Endothelial cell of umbilical vein (primary cell): ENCODE measurements around the gene CYSLTR2. TPM values are rescaled to one million over a fixed set of nuclear protein-coding genes. Genes with fewer than 3 reads are reported as not detected.

ENCODE experiments used
- BruUV-seq: library from RNA; stranded (reverse); fragments of 400-500 nt; replicated peaks from 2 replicates; lab custom pipeline; 2021; lab: Mats Ljungman, UMichigan
- CTCF ChIA-PET: fragments of 300-600, 350-600 bp; sonication (Branson Sonifier 250); formaldehyde crosslinking; loops from one replicate; lab custom pipeline; 2021; ENCODE audit warnings: antibody characterized with exemption, inconsistent platforms; lab: Charles Lee
- POLR2A ChIA-PET: fragments of 300-600, 350-600 bp; sonication (Branson Sonifier 250); formaldehyde crosslinking; loops from one replicate; lab custom pipeline; 2021; ENCODE audit warnings: antibody characterized with exemption, inconsistent platforms; lab: Charles Lee
- DNase-seq: peaks from one replicate; pipeline ENCODE4 v3.0.0-alpha.2; 2011; ENCODE audit warnings: low read depth, low spot score
- FAIRE-seq: peaks from 2 replicates; lab custom pipeline; 2011; peaks lifted over from hg19 to GRCh38; lab: Jason Lieb, UNC
- H2AFZ ChIP-seq: 2 replicates; pipeline ENCODE4 v1.6.0; 2012; ENCODE audit warnings: low read depth, low read length, control low read depth, inconsistent platforms
- H3K27ac ChIP-seq: 2 replicates; pipeline ENCODE4 v1.5.1; 2011; ENCODE audit warnings: low read depth, mild to moderate bottlenecking, control low read depth, low read length, moderate library complexity; ENCODE audit not compliant: insufficient read depth
- H3K27me3 ChIP-seq, 2 experiments: 2 replicates each; pipeline versions ENCODE4 v1.6.0 to v1.6.1; 2011; ENCODE audit warnings: low read length in 2 of 2, mixed read lengths in 1 of 2; ENCODE audit not compliant: control insufficient read depth in 2 of 2, insufficient read depth in 2 of 2
- H3K36me3 ChIP-seq, 2 experiments: 2 replicates in 1 of 2; 3 replicates in 1 of 2; pipeline ENCODE4 v1.5.1; 2011; ENCODE audit warnings: low read length in 2 of 2, mild to moderate bottlenecking in 1 of 2, moderate library complexity in 1 of 2; ENCODE audit not compliant: control insufficient read depth in 2 of 2, insufficient read depth in 2 of 2; ENCODE audit errors: extremely low read depth in 1 of 2
- H3K4me1 ChIP-seq: 3 replicates; pipeline ENCODE4 v1.5.1; 2011; ENCODE audit warnings: mild to moderate bottlenecking, low read length; ENCODE audit not compliant: control insufficient read depth, insufficient read depth; ENCODE audit errors: extremely low read depth
- H3K4me2 ChIP-seq: 2 replicates; pipeline ENCODE4 v1.6.1; 2011; ENCODE audit warnings: low read length, control low read depth, mixed read lengths; ENCODE audit not compliant: insufficient read depth
- H3K4me3 ChIP-seq, 3 experiments: fragments of 200-600 bp in 1 of 3; sonication (generic), shearing (Covaris generic) in 1 of 3; replicated peaks in 1 of 3; 2 replicates each; pipeline ENCODE4 v1.5.1; 2011 to 2016; ENCODE audit warnings: control low read depth in 3 of 3, low read length in 3 of 3, mild to moderate bottlenecking in 2 of 3, inconsistent platforms in 1 of 3, low read depth in 1 of 3, moderate library complexity in 1 of 3; ENCODE audit not compliant: insufficient read depth in 1 of 3
- H3K79me2 ChIP-seq: 2 replicates; pipeline ENCODE4 v1.6.0; 2012; ENCODE audit warnings: low read length, inconsistent platforms; ENCODE audit not compliant: control insufficient read depth, insufficient read depth
- H3K9ac ChIP-seq: replicated peaks from 2 replicates; pipeline ENCODE3; 2011; ENCODE audit warnings: low read length, control low read depth; ENCODE audit not compliant: insufficient read depth; ENCODE audit errors: extremely low read depth
- H3K9me1 ChIP-seq: replicated peaks from 3 replicates; pipeline ENCODE4 v1.6.0; 2011; ENCODE audit warnings: mild to moderate bottlenecking, low read length; ENCODE audit not compliant: control insufficient read depth, insufficient read depth; ENCODE audit errors: extremely low read depth
- H3K9me3 ChIP-seq: replicated peaks from 2 replicates; pipeline ENCODE4 v1.5.1; 2012; ENCODE audit warnings: low read length, inconsistent platforms; ENCODE audit not compliant: control insufficient read depth, insufficient read depth
- H4K20me1 ChIP-seq: replicated peaks from 2 replicates; pipeline ENCODE3; 2011; ENCODE audit warnings: mild to moderate bottlenecking, low read length; ENCODE audit not compliant: control insufficient read depth, insufficient read depth; ENCODE audit errors: extremely low read depth
- CTCF ChIP-seq, 2 donors: IDR thresholded peaks; 1 replicate in 1 of 2; 2 replicates in 1 of 2; pipeline ENCODE4 v1.5.1; 2011; ENCODE audit warnings: low read length in 2 of 2, mild to moderate bottlenecking in 2 of 2, moderate library complexity in 2 of 2, control low read depth in 1 of 2, inconsistent platforms in 1 of 2, low read depth in 1 of 2; ENCODE audit not compliant: insufficient read depth in 1 of 2; ENCODE audit errors: extremely low read depth in 1 of 2
- EZH2 ChIP-seq: IDR thresholded peaks from 2 replicates; pipeline ENCODE4 v1.6.1; 2012; ENCODE audit warnings: borderline replicate concordance, low read depth, mild to moderate bottlenecking, moderate library complexity, low read length, inconsistent platforms; ENCODE audit not compliant: severe bottlenecking
- FOS ChIP-seq: IDR thresholded peaks from 2 replicates; pipeline ENCODE4 v1.6.1; 2011; ENCODE audit warnings: mild to moderate bottlenecking, low read length, moderate library complexity, borderline replicate concordance; ENCODE audit not compliant: insufficient read depth
- GATA2 ChIP-seq: IDR thresholded peaks from 2 replicates; pipeline ENCODE4 v1.7.0; 2011; ENCODE audit warnings: low read depth, mild to moderate bottlenecking, moderate library complexity, mixed read lengths, low read length; ENCODE audit not compliant: insufficient read length, insufficient read depth
- JUN ChIP-seq: IDR thresholded peaks from 2 replicates; pipeline ENCODE4 v1.6.1; 2011; ENCODE audit warnings: borderline replicate concordance, low read depth; ENCODE audit not compliant: insufficient read length, insufficient read depth
- MAX ChIP-seq: IDR thresholded peaks from 2 replicates; pipeline ENCODE4 v1.6.1; 2011; ENCODE audit not compliant: insufficient read depth, insufficient read length
- MYC ChIP-seq: IDR thresholded peaks from one replicate; pipeline ENCODE4 v1.6.1; 2011; ENCODE audit warnings: mild to moderate bottlenecking, low read depth, low read length
- POLR2A ChIP-seq: IDR thresholded peaks from 2 replicates; pipeline ENCODE4 v1.6.1; 2012; ENCODE audit warnings: low read depth, mild to moderate bottlenecking, control low read depth, low read length
- POLR2AphosphoS5 ChIP-seq: IDR thresholded peaks from 2 replicates; pipeline ENCODE4 v1.6.1; 2012; ENCODE audit warnings: low read depth, mild to moderate bottlenecking, control low read depth, low read length, moderate library complexity; ENCODE audit not compliant: insufficient read depth
- dilution Hi-C: fragments of 300-500 bp; cut with MboI; formaldehyde crosslinking; loops from one replicate; pipeline ENCODE4 v1.15.0; 2019; ENCODE audit warnings: low sequenced_read_pairs; ENCODE audit not compliant: extremely low pct_ligation_motif_present
- intact Hi-C: fragments of 100-400 bp; cut with micrococcal nuclease; formaldehyde crosslinking; loops from one replicate; pipeline ENCODE4 v1.10.0; 2022
- polyA plus RNA-seq, 4 experiments: library from polyadenylated mRNA; depleted of rRNA in 3 of 4; stranded (reverse) in 3 of 4; unstranded in 1 of 4; fragments of >200 nt; gene quantifications; 2 replicates each; pipeline versions ENCODE4 v1.2.1 to v1.2.3, GENCODE V29; 2011 to 2012; ENCODE audit warnings: missing spikeins in 1 of 4
- total RNA-seq: library from RNA; stranded (reverse); gene quantifications from 2 replicates; pipeline ENCODE4 v1.2.3, GENCODE V29; 2021

The CYSLTR2 gene
- total and polyA plus RNA-seq, 2 donors (not counting 3 experiments of a cell fraction or from before 2014, with no cell fraction given): 0.10 to 0.31 TPM

GRCh38 chr13:48637601-48638000, 16.1 kb upstream of the CYSLTR2 start:
- intact Hi-C loops: no loop called here
- H3K4me2 ChIP-seq: no peak overlapping the region
- H3K27ac ChIP-seq: no peak overlapping the region
- H3K79me2 ChIP-seq: no peaks in the 10 kb centered on the region
- H3K9me1 ChIP-seq: no peaks in the 10 kb centered on the region
- peaks cover 0 to 6% of the 10 kb centered on the region in 2 experiments for H3K27me3 ChIP-seq
- no peaks in the 10 kb centered on the region for H3K9me3 ChIP-seq
- ChIA-PET POLR2A (no interaction called here), CTCF (no interaction called here)
- dilution Hi-C loops: no loop called here
- H3K9ac ChIP-seq: no peak overlapping the region
- BruUV-seq: no TSS peak
- H3K36me3 ChIP-seq: no peaks in the 10 kb centered on the region
- no peak overlapping the region for H2AFZ ChIP-seq
- no peaks in the 10 kb centered on the region for H3K4me1 ChIP-seq
- DNase-seq (no peak), FAIRE-seq (no peak)
- no peak overlapping the region for H3K4me3 ChIP-seq
- TF ChIP-seq POLR2AphosphoS5: no peak
- TF ChIP-seq EZH2: no peak
- TF ChIP-seq JUN: no peak
- no peak for TF ChIP-seq CTCF (IDR thresholded peaks at IDR 0.05; ENCODE audit: extremely low read depth in 1 of 2, insufficient read depth in 1 of 2, low read depth in 1 of 2, low read length in 2 of 2)
- no peak for TF ChIP-seq GATA2
- TF ChIP-seq POLR2A: no peak
- TF ChIP-seq MYC: no peak
- TF ChIP-seq MAX: no peak
- no peak for TF ChIP-seq FOS
- H4K20me1 ChIP-seq: no peaks in the 10 kb centered on the region
